Femur (tissue), 1 donor: ENCODE results near the gene SDF4.
"Not testable (repeated sequence)": the region's sequence is repeated elsewhere in the genome, so short reads cannot be mapped to it uniquely, and the experiment has no call there.

ENCODE experiments used
- DNase-seq: peaks from one replicate; pipeline ENCODE4 v3.0.0-alpha.2; 2017

Gene SDF4

GRCh38 chr1:1196431-1197187 lies 35.2 kb downstream of the SDF4 start:
- peak; percentile 11 for DNase-seq

GRCh38 chr1:1195726-1196125 lies 36.1 kb downstream of the SDF4 start:
- DNase-seq = not testable (repeated sequence)

- DNase-seq = no peak
Measured at GRCh38 chr1:1194723-1195122, 37.1 kb downstream of the SDF4 start.

GRCh38 chr1:1191734-1192133 lies 40.1 kb downstream of the SDF4 start:
- no peak for DNase-seq

GRCh38 chr1:1189111-1189510 lies 42.7 kb downstream of the SDF4 start:
- DNase-seq = no peak

- DNase-seq = no peak
Measured at GRCh38 chr1:1187938-1188337, 43.9 kb downstream of the SDF4 start.

GRCh38 chr1:1185101-1185765 lies 46.6 kb downstream of the SDF4 start:
- peak; percentile 36 for DNase-seq

GRCh38 chr1:1183833-1184775 lies 47.7 kb downstream of the SDF4 start:
- DNase-seq = peak; percentile 12

GRCh38 chr1:1183221-1183747 lies 48.5 kb downstream of the SDF4 start:
- DNase-seq = no peak

GRCh38 chr1:1182491-1183220 lies 49.1 kb downstream of the SDF4 start:
- no peak for DNase-seq

GRCh38 chr1:1181938-1182410 lies 49.8 kb downstream of the SDF4 start:
- DNase-seq = peak; percentile 18

GRCh38 chr1:1181129-1181937 lies 50.5 kb downstream of the SDF4 start:
- DNase-seq = peak; percentile 33

GRCh38 chr1:1179983-1180861 lies 51.6 kb downstream of the SDF4 start:
- DNase-seq = peak; percentile 12

GRCh38 chr1:1179346-1179982 lies 52.3 kb downstream of the SDF4 start:
- peak; percentile 18 for DNase-seq

- peak; percentile 16 for DNase-seq
Measured at GRCh38 chr1:1178794-1179331, 52.9 kb downstream of the SDF4 start.

- DNase-seq = peak; percentile 11
Measured at GRCh38 chr1:1177452-1178206, 54.2 kb downstream of the SDF4 start.

GRCh38 chr1:1176931-1177330 lies 54.9 kb downstream of the SDF4 start:
- no peak for DNase-seq

GRCh38 chr1:1176063-1176761 lies 55.6 kb downstream of the SDF4 start:
- DNase-seq = peak; percentile 10
